Peyer's patch (tissue), 4 donors: ENCODE results near the gene COG8. TPM values are rescaled to one million over a fixed set of nuclear protein-coding genes. Genes with fewer than 3 reads are reported as not detected.

ENCODE experiments used
- DNase-seq, 3 donors: peaks; one replicate each; pipeline ENCODE4 v3.0.0-alpha.2; 2017 to 2019
- H3K27ac ChIP-seq, 4 donors: fragments of 200-600 bp; sonication (generic); one replicate each; pipeline ENCODE4 v1.5.1; 2016 to 2019
- H3K27me3 ChIP-seq, 2 donors: fragments of 200-600 bp; sonication (generic); one replicate each; pipeline ENCODE4 v1.5.1; 2019
- H3K36me3 ChIP-seq, 3 donors: fragments of 200-600 bp; sonication (generic); one replicate each; pipeline ENCODE4 v1.5.1; 2016 to 2019
- H3K4me1 ChIP-seq, 4 donors: fragments of 200-600 bp; sonication (generic); one replicate each; pipeline ENCODE4 v1.5.1; 2016 to 2019
- H3K4me3 ChIP-seq, 4 donors: fragments of 200-600 bp; sonication (generic); 1 replicate in 3 of 4; 2 replicates in 1 of 4; pipeline ENCODE4 v1.5.1; 2016 to 2019; ENCODE audit warnings: mild to moderate bottlenecking in 1 of 4
- H3K9me3 ChIP-seq, 4 donors: fragments of 200-600 bp; sonication (generic); one replicate each; pipeline ENCODE4 v1.5.1; 2016 to 2019; ENCODE audit warnings: mild to moderate bottlenecking in 1 of 4
- CTCF ChIP-seq, 6 experiments: fragments of 450-650 bp in 4 of 6; fragments of 200-600 bp in 2 of 6; sonication (generic) in 1 of 6; IDR thresholded peaks; one replicate each; pipeline ENCODE4 v1.5.1; 2017 to 2019; ENCODE audit warnings: antibody characterized with exemption in 6 of 6, mild to moderate bottlenecking in 3 of 6, moderate library complexity in 1 of 6
- POLR2A ChIP-seq, 2 donors: fragments of 450-650 bp; IDR thresholded peaks; one replicate each; pipeline ENCODE4 v1.5.1; 2017; ENCODE audit warnings: antibody characterized with exemption in 2 of 2, mild to moderate bottlenecking in 2 of 2, moderate library complexity in 2 of 2
- total RNA-seq, 4 donors: library from RNA; depleted of rRNA; stranded (reverse); fragments of >200 nt; gene quantifications; one replicate each; pipeline ENCODE4 v1.1.0, GENCODE V29; 2016

The COG8 gene
- 10 to 100 TPM; 57.3 to 79.5 (median 77.0) TPM for total RNA-seq

- Histone ChIP-seq H3K9me3 (no peaks in the 10 kb centered on the region), H3K27ac (peak within 1 kb of the TSS; percentile 84 to 97 (median 92)), H3K4me1 (peaks cover 6 to 37% (median 12%) of the 10 kb centered on the region in 4 donors), H3K4me3 (peak within 1 kb of the TSS; percentile 78 to 93 (median 85)), H3K36me3 (peaks cover 0 to 43% (median 0%) of the 10 kb centered on the region in 3 donors), H3K27me3 (no peaks in the 10 kb centered on the region)
- TF ChIP-seq CTCF (IDR thresholded peaks at IDR 0.05): peak; percentile 86 to 94 (median 90)
- TF ChIP-seq POLR2A (IDR thresholded peaks at IDR 0.05): peak in 1 of 2 donors; percentile 44
- peak; percentile 94 to 98 (median 95) for DNase-seq
These were observed at the start of gene COG8, which contains the start of gene NIP7 for GRCh38 chr16:69339289-69340094. COG8 (minus strand) TSS chr16:69339564; CDS start chr16:69339552, 12 bp downstream. NIP7 (plus strand) TSS chr16:69339772; CDS start chr16:69339830, 58 bp downstream.

GRCh38 chr16:69386596-69386995 is 47.2 kb upstream of the COG8 start:
- TF ChIP-seq CTCF (IDR thresholded peaks at IDR 0.05) (no peak), POLR2A (IDR thresholded peaks at IDR 0.05) (no peak)
- H3K4me3 ChIP-seq: no peak overlapping the region
- H3K27me3 ChIP-seq: no peaks in the 10 kb centered on the region
- H3K9me3 ChIP-seq: no peaks in the 10 kb centered on the region
- no peak for DNase-seq
- peaks cover 0 to 15% (median 8%) of the 10 kb centered on the region in 4 donors for H3K4me1 ChIP-seq
- H3K36me3 ChIP-seq: peaks cover 0 to 22% (median 0%) of the 10 kb centered on the region in 3 donors
- H3K27ac ChIP-seq: peak overlapping the region in 1 of 4 donors; percentile 90

GRCh38 chr16:69384974-69385373 is 45.6 kb upstream of the COG8 start:
- no peak for TF ChIP-seq CTCF (IDR thresholded peaks at IDR 0.05)
- TF ChIP-seq POLR2A (IDR thresholded peaks at IDR 0.05): no peak
- peaks cover 0 to 15% (median 8%) of the 10 kb centered on the region in 4 donors for H3K4me1 ChIP-seq
- no peaks in the 10 kb centered on the region for H3K27me3 ChIP-seq
- H3K4me3 ChIP-seq: peak overlapping the region; percentile 74 to 96 (median 89)
- peak overlapping the region; percentile 89 to 99 (median 91) for H3K27ac ChIP-seq
- H3K9me3 ChIP-seq: no peaks in the 10 kb centered on the region
- no peak for DNase-seq
- peaks cover 0 to 38% (median 0%) of the 10 kb centered on the region in 3 donors for H3K36me3 ChIP-seq

- Histone ChIP-seq H3K9me3 (no peaks in the 10 kb centered on the region), H3K4me3 (no peak overlapping the region), H3K4me1 (peaks cover 0 to 15% (median 8%) of the 10 kb centered on the region in 4 donors), H3K27me3 (no peaks in the 10 kb centered on the region), H3K27ac (no peak overlapping the region), H3K36me3 (peaks cover 0 to 59% (median 0%) of the 10 kb centered on the region in 3 donors)
- no peak for TF ChIP-seq POLR2A (IDR thresholded peaks at IDR 0.05)
- TF ChIP-seq CTCF (IDR thresholded peaks at IDR 0.05): no peak
- DNase-seq: no peak
These were observed 43.1 kb upstream of the COG8 start for GRCh38 chr16:69382421-69382820.

- no peak overlapping the region for H3K4me3 ChIP-seq
- DNase-seq: no peak
- TF ChIP-seq POLR2A (IDR thresholded peaks at IDR 0.05): no peak
- no peak for TF ChIP-seq CTCF (IDR thresholded peaks at IDR 0.05)
- H3K4me1 ChIP-seq: peaks cover 0 to 15% (median 8%) of the 10 kb centered on the region in 4 donors
- peak overlapping the region in 1 of 4 donors; percentile 35 for H3K27ac ChIP-seq
- no peaks in the 10 kb centered on the region for H3K27me3 ChIP-seq
- H3K9me3 ChIP-seq: no peaks in the 10 kb centered on the region
- H3K36me3 ChIP-seq: peaks cover 0 to 59% (median 0%) of the 10 kb centered on the region in 3 donors
These were observed 41.9 kb upstream of the COG8 start for GRCh38 chr16:69381231-69381630.
